NCI-H128 (cell line): Measurements from ENCODE around the gene IFITM1.
"Not testable (repeated sequence)": the region's sequence is repeated elsewhere in the genome, so short reads cannot be mapped to it uniquely, and the experiment has no call there.

Source experiments
- DNase-seq: peaks from one replicate; lab custom pipeline; 2025; ENCODE audit not compliant: unreplicated experiment; lab: John Stamatoyannopoulos, UW

The IFITM1 gene

GRCh38 chr11:340539-341512 is 27.0 kb downstream of the IFITM1 start:
- no peak for DNase-seq

- no peak for DNase-seq
Measured at GRCh38 chr11:342328-342727, 28.5 kb downstream of the IFITM1 start.

- DNase-seq = no peak
Measured at GRCh38 chr11:344836-345578, 31.2 kb downstream of the IFITM1 start.

GRCh38 chr11:346529-346928 is 32.7 kb downstream of the IFITM1 start:
- DNase-seq = no peak

- DNase-seq = not testable (repeated sequence)
Measured at GRCh38 chr11:349270-349954, 35.6 kb downstream of the IFITM1 start.

- DNase-seq = not testable (repeated sequence)
Measured at GRCh38 chr11:350033-350722, 36.3 kb downstream of the IFITM1 start.

GRCh38 chr11:350723-351255 is 36.9 kb downstream of the IFITM1 start:
- no peak for DNase-seq

GRCh38 chr11:351411-351810 is 37.6 kb downstream of the IFITM1 start:
- DNase-seq = no peak

GRCh38 chr11:352456-353031 is 38.7 kb downstream of the IFITM1 start:
- DNase-seq = no peak

- no peak for DNase-seq
Measured at GRCh38 chr11:353179-353873, 39.5 kb downstream of the IFITM1 start.

- DNase-seq = no peak
Measured at GRCh38 chr11:355581-356458, 42.0 kb downstream of the IFITM1 start.

- no peak for DNase-seq
Measured at GRCh38 chr11:356610-357009, 42.8 kb downstream of the IFITM1 start.

GRCh38 chr11:357582-357981 is 43.7 kb downstream of the IFITM1 start:
- DNase-seq = no peak

GRCh38 chr11:358129-358800 is 44.4 kb downstream of the IFITM1 start:
- DNase-seq = no peak

- DNase-seq = no peak
Measured at GRCh38 chr11:359181-359714, 45.4 kb downstream of the IFITM1 start.

GRCh38 chr11:360326-361280 is 46.8 kb downstream of the IFITM1 start:
- DNase-seq = no peak
